Neutrophil (primary cell): ENCODE data around the gene GYS1.

Source experiments
- H3K27ac ChIP-seq: fragments of 200-600 bp; sonication (generic); 2 replicates; pipeline ENCODE4 v1.5.1; 2016; ENCODE audit warnings: mild to moderate bottlenecking, moderate library complexity
- H3K27me3 ChIP-seq: fragments of 200-600 bp; sonication (generic); 2 replicates; pipeline ENCODE4 v1.6.0; 2016; ENCODE audit warnings: mild to moderate bottlenecking
- H3K36me3 ChIP-seq: fragments of 200-600 bp; sonication (generic); 2 replicates; pipeline ENCODE4 v1.5.1; 2017
- H3K4me1 ChIP-seq, 2 experiments: fragments of 200-600 bp in 1 of 2; sonication (generic) in 1 of 2; 1 replicate in 1 of 2; 2 replicates in 1 of 2; pipeline versions ENCODE4 v1.5.1 to v1.6.1; 2013 to 2016; ENCODE audit warnings: low read depth in 1 of 2, low read length in 1 of 2, mild to moderate bottlenecking in 1 of 2, moderate library complexity in 1 of 2; ENCODE audit not compliant: control insufficient read depth in 1 of 2, insufficient read depth in 1 of 2
- H3K4me3 ChIP-seq, 2 experiments: fragments of 200-600 bp in 1 of 2; sonication (generic) in 1 of 2; 1 replicate in 1 of 2; 2 replicates in 1 of 2; pipeline ENCODE4 v1.5.1; 2013 to 2016; ENCODE audit warnings: low read depth in 1 of 2, low read length in 1 of 2, mild to moderate bottlenecking in 1 of 2, moderate library complexity in 1 of 2
- H3K9me3 ChIP-seq: fragments of 200-600 bp; sonication (generic); 2 replicates; pipeline ENCODE4 v1.5.1; 2016
- CTCF ChIP-seq: fragments of 200-600 bp; sonication (generic); IDR thresholded peaks from 2 replicates; pipeline ENCODE4 v1.5.1; 2016; ENCODE audit warnings: antibody characterized with exemption

GYS1 gene

DNA sequence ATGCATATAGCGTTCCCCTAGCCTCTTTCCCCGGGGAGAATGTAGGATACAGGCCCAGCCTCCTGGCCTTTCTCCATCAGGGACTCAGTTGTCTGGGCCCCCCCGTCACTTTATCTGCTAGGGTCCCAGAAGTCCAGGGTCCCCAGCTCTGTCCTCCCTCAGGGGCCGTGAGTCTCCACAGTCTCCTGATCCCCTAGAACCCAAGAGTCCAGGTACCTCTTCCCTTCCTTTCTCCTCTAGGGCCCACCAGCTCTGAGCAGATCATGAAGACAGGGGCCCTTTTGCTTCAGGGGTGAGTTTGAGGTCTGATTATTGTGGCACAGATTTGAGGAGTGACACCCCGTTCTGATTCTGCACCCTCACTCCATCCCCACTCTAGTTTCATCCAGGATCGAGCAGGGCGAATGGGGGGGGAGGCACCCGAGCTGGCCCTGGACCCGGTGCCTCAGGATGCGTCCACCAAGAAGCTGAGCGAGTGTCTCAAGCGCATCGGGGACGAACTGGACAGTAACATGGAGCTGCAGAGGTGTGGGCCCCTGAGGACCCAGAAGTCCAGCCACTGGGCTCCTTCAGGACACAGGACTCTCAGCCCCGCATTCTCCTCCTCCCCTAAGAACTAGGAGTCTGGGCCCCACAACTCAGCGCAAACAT lies 37.7 kb downstream of the GYS1 start:
- no peaks in the 10 kb centered on the region for H3K27me3 ChIP-seq
- H3K36me3 ChIP-seq: no peaks in the 10 kb centered on the region
- peaks cover 28 to 34% of the 10 kb centered on the region in 2 experiments for H3K4me1 ChIP-seq
- no peak for TF ChIP-seq CTCF
- H3K9me3 ChIP-seq: no peaks in the 10 kb centered on the region
- peak overlapping the region; percentile 75 for H3K27ac ChIP-seq
- H3K4me3 ChIP-seq: peak overlapping the region; percentile 75 to 88

DNA sequence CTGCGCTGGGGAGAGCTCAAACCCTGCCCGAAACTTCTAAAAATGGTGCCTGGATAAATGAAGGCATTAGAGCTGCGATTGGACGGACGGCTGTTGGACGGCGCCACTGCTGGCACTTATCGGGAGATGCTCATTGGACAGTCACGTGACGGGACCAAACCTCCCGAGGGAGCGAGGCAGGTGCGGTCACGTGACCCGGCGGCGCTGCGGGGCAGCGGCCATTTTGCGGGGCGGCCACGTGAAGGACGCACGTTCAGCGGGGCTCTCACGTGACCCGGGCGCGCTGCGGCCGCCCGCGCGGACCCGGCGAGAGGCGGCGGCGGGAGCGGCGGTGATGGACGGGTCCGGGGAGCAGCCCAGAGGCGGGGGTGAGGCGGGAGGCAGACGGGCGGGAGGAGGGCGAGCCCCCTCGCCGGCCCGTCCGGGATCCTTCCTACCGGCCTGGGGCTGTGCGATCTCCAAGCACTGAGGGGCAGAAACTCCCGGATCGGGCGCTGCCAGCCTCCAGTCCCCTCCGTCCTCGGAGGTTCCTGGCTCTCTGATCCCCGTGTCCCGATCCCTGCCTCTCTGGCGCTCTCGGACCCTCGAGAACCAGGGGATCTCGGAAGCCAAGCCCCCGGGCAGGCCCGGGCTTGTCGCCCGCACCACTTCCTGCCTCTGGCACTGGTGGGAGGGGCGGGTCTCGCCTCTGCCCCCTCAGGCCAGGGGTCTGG lies 38.4 kb downstream of the GYS1 start, which contains the start of gene BAX:
TSS of gene BAX (plus strand) at position 281 of the 713 bp plus-strand sequence. CDS start at position 335, 54 bp downstream.
- H3K4me1 ChIP-seq: peaks cover 21 to 27% of the 10 kb centered on the region in 2 experiments

GRCh38 chr19:48953990-48954594 lies 39.0 kb downstream of the GYS1 start:
- Histone ChIP-seq H3K27ac (peak overlapping the region; percentile 75), H3K36me3 (no peaks in the 10 kb centered on the region), H3K4me3 (peak overlapping the region; percentile 75 to 88), H3K27me3 (no peaks in the 10 kb centered on the region), H3K4me1 (peaks cover 17 to 21% of the 10 kb centered on the region in 2 experiments), H3K9me3 (no peaks in the 10 kb centered on the region)
- no peak for TF ChIP-seq CTCF

More for the DNA sequence above, 38.4 kb downstream of the GYS1 start, which contains the start of gene BAX:
- H3K27me3 ChIP-seq: no peaks in the 10 kb centered on the region
- peak within 1 kb of the TSS; percentile 75 for H3K27ac ChIP-seq
- no peaks in the 10 kb centered on the region for H3K9me3 ChIP-seq
- H3K36me3 ChIP-seq: no peaks in the 10 kb centered on the region
- no peak for TF ChIP-seq CTCF
- H3K4me3 ChIP-seq: peak within 1 kb of the TSS; percentile 75 to 88

DNA sequence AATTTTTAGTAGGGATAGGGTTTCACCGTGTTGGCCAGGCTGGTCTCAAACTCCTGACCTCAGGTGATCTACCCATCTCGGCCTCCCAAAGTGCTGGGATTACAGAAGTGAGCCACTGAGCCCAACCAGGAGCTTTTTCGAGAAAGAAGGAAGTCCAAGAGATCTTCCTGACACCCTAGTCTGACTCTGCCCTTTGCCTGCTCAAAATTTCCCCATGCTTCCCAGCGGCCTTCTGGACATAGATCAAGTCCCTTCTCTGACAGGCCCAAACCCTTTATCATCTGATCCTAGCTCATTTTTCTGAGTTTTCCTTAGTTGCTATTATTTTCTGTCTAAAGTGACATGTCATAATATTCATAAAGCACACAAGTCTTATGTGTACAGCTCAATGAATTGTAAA lies 40.0 kb downstream of the GYS1 start:
- TF ChIP-seq CTCF: no peak
- no peaks in the 10 kb centered on the region for H3K27me3 ChIP-seq
- no peaks in the 10 kb centered on the region for H3K9me3 ChIP-seq
- H3K4me3 ChIP-seq: no peak overlapping the region
- H3K27ac ChIP-seq: no peak overlapping the region
- peaks cover 16 to 17% of the 10 kb centered on the region in 2 experiments for H3K4me1 ChIP-seq
- no peaks in the 10 kb centered on the region for H3K36me3 ChIP-seq

DNA sequence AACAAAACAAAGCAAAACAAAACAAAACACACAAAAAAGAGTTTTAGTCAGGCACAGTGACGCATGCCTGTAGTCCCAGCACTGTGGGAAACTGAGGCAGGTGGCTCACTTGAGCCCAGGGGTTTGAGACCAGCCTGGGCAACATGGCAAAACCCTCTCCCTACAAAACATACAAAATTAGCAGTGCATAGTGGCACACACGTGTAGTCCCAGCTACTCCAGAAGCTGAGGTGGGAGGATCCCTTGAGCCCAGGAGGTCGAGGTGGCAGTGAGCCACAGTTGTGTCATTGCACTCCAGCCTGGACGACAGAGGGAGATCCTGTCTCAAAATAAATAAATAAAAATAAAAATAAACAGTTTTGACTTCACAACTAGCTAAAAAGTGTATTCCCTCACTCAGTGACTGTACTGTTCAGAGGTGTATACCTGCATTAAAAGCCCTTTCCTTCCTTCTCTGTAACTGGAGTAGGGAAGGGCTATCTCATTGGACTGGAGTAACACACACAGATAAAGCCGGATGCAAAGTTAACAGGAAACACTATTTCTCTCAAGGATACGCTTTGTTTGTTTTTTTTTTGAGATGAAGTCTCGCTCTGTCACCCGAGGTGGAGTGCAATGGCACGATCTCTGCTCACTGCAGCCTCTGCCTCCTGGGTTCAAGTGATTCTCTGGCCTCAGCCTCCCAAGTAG lies 42.1 kb downstream of the GYS1 start:
- Histone ChIP-seq H3K36me3 (no peaks in the 10 kb centered on the region), H3K4me3 (no peak overlapping the region), H3K27ac (no peak overlapping the region), H3K4me1 (peaks cover 16% of the 10 kb centered on the region in 2 experiments), H3K27me3 (no peaks in the 10 kb centered on the region), H3K9me3 (no peaks in the 10 kb centered on the region)
- TF ChIP-seq CTCF: no peak
